Mesenchymal stem cell (in vitro differentiated cells and primary cell): ENCODE measurements around the gene MCOLN2.

Experiments
- DNase-seq: peaks from one replicate; pipeline ENCODE4 v3.0.0-alpha.2; 2013
- H2AFZ ChIP-seq: one replicate; pipeline ENCODE4 v1.6.1; 2013; ENCODE audit warnings: low read depth, mild to moderate bottlenecking, control low read depth, inconsistent platforms, low read length, moderate library complexity
- H2AK5ac ChIP-seq: 2 replicates; pipeline ENCODE4 v1.6.1; 2013; ENCODE audit warnings: low read length, moderate library complexity, mild to moderate bottlenecking, inconsistent platforms; ENCODE audit not compliant: severe bottlenecking
- H2BK120ac ChIP-seq: one replicate; pipeline ENCODE4 v1.6.1; 2013; ENCODE audit warnings: low read depth, mild to moderate bottlenecking, inconsistent platforms, low read length, moderate library complexity
- H2BK12ac ChIP-seq, 2 experiments: one replicate each; pipeline ENCODE4 v1.6.1; 2013; ENCODE audit warnings: inconsistent platforms in 2 of 2, low read length in 2 of 2, mild to moderate bottlenecking in 2 of 2, moderate library complexity in 2 of 2, control low read depth in 1 of 2
- H2BK15ac ChIP-seq: one replicate; pipeline ENCODE4 v1.6.1; 2013; ENCODE audit warnings: mild to moderate bottlenecking, low read depth, inconsistent platforms; ENCODE audit not compliant: poor library complexity, severe bottlenecking
- H2BK5ac ChIP-seq: 2 replicates; pipeline ENCODE4 v1.6.1; 2013; ENCODE audit warnings: low read depth, mild to moderate bottlenecking, low read length, control low read depth, inconsistent platforms; ENCODE audit not compliant: poor library complexity, severe bottlenecking
- H3K14ac ChIP-seq, 2 experiments: one replicate each; pipeline ENCODE4 v1.6.1; 2013; ENCODE audit warnings: inconsistent platforms in 2 of 2, low read length in 2 of 2, control low read depth in 1 of 2, mild to moderate bottlenecking in 1 of 2, moderate library complexity in 1 of 2
- H3K18ac ChIP-seq, 2 experiments: one replicate each; pipeline ENCODE4 v1.6.1; 2013; ENCODE audit warnings: inconsistent platforms in 2 of 2, low read length in 2 of 2, control low read depth in 1 of 2, low read depth in 1 of 2, mild to moderate bottlenecking in 1 of 2
- H3K23ac ChIP-seq, 2 experiments: one replicate each; pipeline ENCODE4 v1.6.1; 2013; ENCODE audit warnings: inconsistent platforms in 2 of 2, low read length in 2 of 2, mild to moderate bottlenecking in 2 of 2, moderate library complexity in 2 of 2, control low read depth in 1 of 2
- H3K27ac ChIP-seq: 2 replicates; pipeline ENCODE4 v1.5.1; 2013; ENCODE audit warnings: mild to moderate bottlenecking, moderate library complexity, low read length, control low read depth, inconsistent platforms; ENCODE audit not compliant: poor library complexity, severe bottlenecking
- H3K27me3 ChIP-seq, 2 experiments: 2 replicates each; pipeline versions ENCODE4 v1.6.1 to v1.7.0; 2013; ENCODE audit warnings: low read length in 2 of 2, mild to moderate bottlenecking in 2 of 2, moderate library complexity in 2 of 2, control low read depth in 1 of 2, inconsistent platforms in 1 of 2; ENCODE audit not compliant: control insufficient read depth in 1 of 2, insufficient read depth in 1 of 2
- H3K36me3 ChIP-seq, 2 experiments: 2 replicates each; pipeline versions ENCODE4 v1.6.1 to v1.7.0; 2013; ENCODE audit warnings: low read length in 2 of 2, control low read depth in 1 of 2, inconsistent platforms in 1 of 2, low read depth in 1 of 2, mild to moderate bottlenecking in 1 of 2; ENCODE audit not compliant: insufficient read depth in 2 of 2, control insufficient read depth in 1 of 2
- H3K4ac ChIP-seq, 2 experiments: one replicate each; pipeline ENCODE4 v1.6.1; 2013; ENCODE audit warnings: inconsistent platforms in 2 of 2, low read length in 2 of 2, mild to moderate bottlenecking in 2 of 2, moderate library complexity in 2 of 2, control low read depth in 1 of 2, low read depth in 1 of 2
- H3K4me1 ChIP-seq: 2 replicates; pipeline ENCODE4 v1.6.1; 2013; ENCODE audit warnings: low read depth, low read length, control low read depth; ENCODE audit not compliant: control insufficient read depth, insufficient read depth
- H3K4me2 ChIP-seq: 2 replicates; pipeline ENCODE4 v1.6.1; 2013; ENCODE audit warnings: low read length, mild to moderate bottlenecking, inconsistent platforms; ENCODE audit not compliant: poor library complexity, severe bottlenecking
- H3K4me3 ChIP-seq, 2 experiments: 2 replicates each; pipeline versions ENCODE4 v1.5.1 to v1.7.0; 2013; ENCODE audit warnings: low read length in 2 of 2, mild to moderate bottlenecking in 2 of 2, control low read depth in 1 of 2, low read depth in 1 of 2; ENCODE audit not compliant: insufficient read depth in 1 of 2
- H3K79me1 ChIP-seq: replicated peaks from 2 replicates; pipeline ENCODE4 v1.6.1; 2013; ENCODE audit warnings: mild to moderate bottlenecking, control low read depth, low read length, inconsistent platforms; ENCODE audit not compliant: poor library complexity, severe bottlenecking
- H3K9ac ChIP-seq: 2 replicates; pipeline ENCODE4 v1.7.0; 2013; ENCODE audit warnings: mild to moderate bottlenecking, low read length, moderate library complexity
- H3K9me3 ChIP-seq: 2 replicates; pipeline ENCODE4 v1.7.0; 2013; ENCODE audit warnings: mild to moderate bottlenecking, low read length; ENCODE audit not compliant: control insufficient read depth
- H4K8ac ChIP-seq: one replicate; pipeline ENCODE4 v1.6.1; 2013; ENCODE audit warnings: inconsistent platforms, mild to moderate bottlenecking, low read length, moderate library complexity
- H4K91ac ChIP-seq: one replicate; pipeline ENCODE4 v1.6.1; 2013; ENCODE audit warnings: mild to moderate bottlenecking, low read length, inconsistent platforms
- WGBS: methylation state at CpG from one replicate; pipeline ENCODE4 v1.1.7; 2013; ENCODE audit warnings: mixed read lengths; 5-methylcytosine and 5-hydroxymethylcytosine counted together

The MCOLN2 gene

GRCh38 chr1:85030536-85030935, 33.6 kb upstream of the MCOLN2 start:
- Histone ChIP-seq H2BK15ac (no peak overlapping the region), H3K4me3 (no peak overlapping the region), H2AFZ (no peak overlapping the region), H3K9ac (no peak overlapping the region), H3K4ac (no peak overlapping the region), H3K79me1 (no peaks in the 10 kb centered on the region), H3K4me2 (no peak overlapping the region), H2BK120ac (no peak overlapping the region), H3K18ac (no peak overlapping the region), H4K8ac (no peak overlapping the region), H3K4me1 (no peaks in the 10 kb centered on the region), H2BK12ac (no peak overlapping the region), H3K9me3 (no peaks in the 10 kb centered on the region), H2BK5ac (no peak overlapping the region), H3K36me3 (no peaks in the 10 kb centered on the region), H3K23ac (no peak overlapping the region), H3K27ac (no peak overlapping the region), H3K27me3 (peaks cover 0 to 7% of the 10 kb centered on the region in 2 experiments), H4K91ac (no peak overlapping the region), H2AK5ac (no peak overlapping the region), H3K14ac (no peak overlapping the region)
- no peak for DNase-seq

- no peak for DNase-seq
- H3K23ac ChIP-seq = no peak overlapping the region
- H2AK5ac ChIP-seq = no peak overlapping the region
- no peaks in the 10 kb centered on the region for H3K79me1 ChIP-seq
- H2BK12ac ChIP-seq = no peak overlapping the region
- no peak overlapping the region for H2BK15ac ChIP-seq
- H3K4me3 ChIP-seq = no peak overlapping the region
- H3K4me1 ChIP-seq = no peaks in the 10 kb centered on the region
- no peak overlapping the region for H3K4ac ChIP-seq
- H3K27ac ChIP-seq = no peak overlapping the region
- H4K91ac ChIP-seq = no peak overlapping the region
- no peak overlapping the region for H4K8ac ChIP-seq
- H3K14ac ChIP-seq = no peak overlapping the region
- no peak overlapping the region for H3K18ac ChIP-seq
- no peak overlapping the region for H2BK5ac ChIP-seq
- H3K9ac ChIP-seq = no peak overlapping the region
- H3K27me3 ChIP-seq = peaks cover 0 to 6% of the 10 kb centered on the region in 2 experiments
- H3K36me3 ChIP-seq = no peaks in the 10 kb centered on the region
- no peak overlapping the region for H3K4me2 ChIP-seq
- no peak overlapping the region for H2AFZ ChIP-seq
- H2BK120ac ChIP-seq = no peak overlapping the region
- no peaks in the 10 kb centered on the region for H3K9me3 ChIP-seq
- 85% methylated on average over 2 of the region's 3 CpGs for WGBS
These were observed 31.2 kb upstream of the MCOLN2 start for GRCh38 chr1:85028151-85028550.

GRCh38 chr1:85027242-85027983, 30.5 kb upstream of the MCOLN2 start:
- DNase-seq = peak; percentile 36
- H2BK120ac ChIP-seq = no peak overlapping the region
- H4K91ac ChIP-seq = no peak overlapping the region
- H3K23ac ChIP-seq = no peak overlapping the region
- WGBS = 89% methylated on average over 5 of the region's 5 CpGs
- H2BK15ac ChIP-seq = no peak overlapping the region
- no peak overlapping the region for H3K4me3 ChIP-seq
- no peak overlapping the region for H3K27ac ChIP-seq
- H4K8ac ChIP-seq = no peak overlapping the region
- no peaks in the 10 kb centered on the region for H3K79me1 ChIP-seq
- no peak overlapping the region for H2AFZ ChIP-seq
- no peak overlapping the region for H3K4ac ChIP-seq
- H3K18ac ChIP-seq = no peak overlapping the region
- H3K36me3 ChIP-seq = no peaks in the 10 kb centered on the region
- H3K14ac ChIP-seq = no peak overlapping the region
- no peak overlapping the region for H3K4me2 ChIP-seq
- H2AK5ac ChIP-seq = no peak overlapping the region
- H3K4me1 ChIP-seq = no peaks in the 10 kb centered on the region
- H2BK5ac ChIP-seq = no peak overlapping the region
- no peak overlapping the region for H3K9ac ChIP-seq
- no peaks in the 10 kb centered on the region for H3K9me3 ChIP-seq
- H3K27me3 ChIP-seq = peaks cover 0 to 14% of the 10 kb centered on the region in 2 experiments
- no peak overlapping the region for H2BK12ac ChIP-seq

- no peak overlapping the region for H2AK5ac ChIP-seq
- no peak overlapping the region for H3K4ac ChIP-seq
- H4K91ac ChIP-seq = no peak overlapping the region
- no peak overlapping the region for H4K8ac ChIP-seq
- H3K18ac ChIP-seq = no peak overlapping the region
- no peak overlapping the region for H2BK5ac ChIP-seq
- no peaks in the 10 kb centered on the region for H3K36me3 ChIP-seq
- no peak overlapping the region for H2BK12ac ChIP-seq
- DNase-seq = no peak
- H2BK15ac ChIP-seq = no peak overlapping the region
- H3K9me3 ChIP-seq = no peaks in the 10 kb centered on the region
- 80% methylated on average over 1 of the region's 1 CpG for WGBS
- H3K4me2 ChIP-seq = no peak overlapping the region
- no peaks in the 10 kb centered on the region for H3K79me1 ChIP-seq
- H3K4me1 ChIP-seq = no peaks in the 10 kb centered on the region
- no peak overlapping the region for H3K14ac ChIP-seq
- H3K27ac ChIP-seq = no peak overlapping the region
- H3K9ac ChIP-seq = no peak overlapping the region
- no peak overlapping the region for H3K4me3 ChIP-seq
- H2AFZ ChIP-seq = no peak overlapping the region
- peaks cover 0 to 14% of the 10 kb centered on the region in 2 experiments for H3K27me3 ChIP-seq
- no peak overlapping the region for H2BK120ac ChIP-seq
- no peak overlapping the region for H3K23ac ChIP-seq
These were observed 29.0 kb upstream of the MCOLN2 start for GRCh38 chr1:85025940-85026339.
